Gastrocnemius medialis (tissue), 4 donors: ENCODE data around the gene EPDR1.

Experiments used
- CTCF ChIP-seq, 5 experiments: fragments of 450-650 bp in 3 of 5; fragments of 200-600 bp in 2 of 5; sonication (generic) in 2 of 5; IDR thresholded peaks in 4 of 5; conservative IDR thresholded peaks in 1 of 5; 1 replicate in 4 of 5; 2 replicates in 1 of 5; pipeline ENCODE4 v1.5.1; 2016 to 2019; ENCODE audit warnings: antibody characterized with exemption in 5 of 5, mild to moderate bottlenecking in 3 of 5, moderate library complexity in 3 of 5
- POLR2A ChIP-seq, 2 donors: fragments of 450-650 bp; IDR thresholded peaks; one replicate each; pipeline ENCODE4 v1.6.1; 2017; ENCODE audit warnings: antibody characterized with exemption in 2 of 2, mild to moderate bottlenecking in 2 of 2, moderate library complexity in 2 of 2

DNA sequence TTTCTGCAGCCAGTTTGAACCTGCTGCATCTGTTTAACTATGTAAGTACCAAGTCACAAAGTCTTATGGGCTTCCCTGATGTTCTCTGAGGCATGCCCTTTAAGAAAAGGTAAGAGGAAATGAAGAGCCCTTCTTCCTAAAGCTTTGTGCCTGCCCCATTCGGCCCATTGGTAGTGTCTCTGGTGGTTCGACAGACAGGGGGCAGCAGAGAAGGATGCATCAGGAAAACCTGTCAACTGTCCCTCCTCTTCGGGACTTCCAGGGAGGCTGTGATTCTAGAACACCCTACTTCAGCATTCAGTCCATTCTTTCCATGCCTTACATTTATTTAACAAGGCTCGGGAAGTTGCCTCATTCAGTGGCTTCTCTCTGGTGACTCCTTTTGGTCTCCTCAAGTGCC lies 1.9 kb upstream of the EPDR1 start:
- no peak for TF ChIP-seq POLR2A (IDR thresholded peaks at IDR 0.05)
- TF ChIP-seq CTCF (IDR thresholded peaks at IDR 0.05 in 4 of 5, conservative IDR thresholded peaks at IDR 0.05 in 1 of 5) = no peak
